T follicular helper cell (primary cell): Measurements from ENCODE around the gene ADAM12.
"Not testable (repeated sequence)": the region's sequence is repeated elsewhere in the genome, so short reads cannot be mapped to it uniquely, and the experiment has no call there.

Experiments used
- DNase-seq: peaks from one replicate; pipeline ENCODE4 v3.0.0-alpha.2; 2020; ENCODE audit warnings: low read depth

Gene ADAM12

DNA sequence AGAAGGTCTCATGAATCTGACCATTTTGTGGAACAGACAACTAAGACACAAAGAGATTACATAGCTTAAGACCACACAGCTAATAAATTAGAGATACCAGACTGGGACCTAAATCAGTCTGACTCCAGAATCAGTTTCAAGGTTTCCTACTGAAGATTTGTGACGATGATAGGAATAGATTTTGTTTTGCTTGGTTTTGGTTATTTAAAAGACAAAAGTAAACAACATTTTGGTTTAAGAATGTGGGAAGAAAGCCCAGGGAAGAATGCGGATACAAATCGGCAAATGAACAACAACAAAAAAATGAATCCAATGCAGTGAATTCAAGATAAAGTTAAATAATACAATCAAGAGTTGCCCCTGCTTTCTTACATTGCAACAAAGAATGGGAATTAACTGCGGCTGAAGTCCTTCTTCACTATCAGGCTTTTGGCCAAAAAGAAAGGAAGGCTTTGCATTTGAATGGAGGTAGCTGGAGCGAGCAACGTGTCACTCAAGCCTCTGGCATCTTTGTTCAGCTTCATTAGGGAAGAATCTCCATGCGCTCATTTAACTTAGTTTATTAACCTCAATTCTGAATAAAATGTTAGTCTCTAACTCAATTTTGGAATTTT is 210.8 kb downstream of the ADAM12 start:
- DNase-seq = no peak

DNA sequence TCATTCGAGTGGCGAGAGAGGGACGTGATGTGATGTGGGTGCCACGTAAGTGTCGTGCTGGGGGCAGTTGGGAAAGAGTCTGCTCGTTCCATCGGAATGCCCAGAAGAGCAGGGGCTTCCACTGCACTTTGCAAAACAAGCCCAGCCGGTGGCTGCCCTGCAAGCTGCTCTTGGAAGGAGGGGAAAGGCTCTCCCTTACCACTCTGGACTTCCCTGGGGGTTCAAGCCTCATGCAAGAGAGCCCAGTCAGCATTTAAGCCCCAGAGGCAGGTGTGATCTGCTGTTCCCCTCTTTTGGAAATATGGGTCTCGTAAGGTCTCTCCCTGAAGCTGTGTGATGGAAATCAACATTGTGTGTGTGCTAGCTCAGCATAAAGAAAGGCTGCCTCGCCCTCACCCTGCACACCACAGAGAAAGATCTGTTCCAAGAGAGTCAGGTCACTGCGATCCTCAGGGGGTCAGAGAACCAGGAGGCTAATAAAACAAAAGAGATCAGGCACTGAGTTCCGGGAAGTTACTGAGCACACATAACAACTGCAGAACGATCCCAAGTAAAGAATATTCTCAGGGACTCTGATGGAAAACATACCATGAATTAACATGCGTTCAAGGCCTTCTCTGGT is 212.5 kb downstream of the ADAM12 start:
- no peak for DNase-seq

- not testable (repeated sequence) for DNase-seq
Observed at GRCh38 chr10:126172755-126173154, 215.5 kb downstream of the ADAM12 start.

DNA sequence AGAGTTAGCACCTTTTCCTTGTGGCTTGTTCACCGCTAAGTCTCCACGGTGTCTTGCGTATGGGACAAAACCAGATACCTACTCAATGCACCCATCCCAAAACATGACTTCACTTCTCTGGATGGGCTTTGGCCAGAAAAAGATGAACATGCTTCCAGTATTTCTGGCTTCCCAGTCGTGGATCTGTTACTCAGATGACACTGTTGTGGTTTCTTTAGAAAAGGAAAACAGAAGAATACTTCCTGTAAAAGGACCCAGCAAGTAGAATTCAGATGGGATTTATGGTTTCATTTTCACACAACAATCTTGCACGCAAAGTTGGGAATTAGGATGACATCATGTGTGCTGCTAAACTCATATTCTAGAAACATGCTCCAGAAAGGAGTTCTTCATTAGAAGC is 216.7 kb downstream of the ADAM12 start:
- no peak for DNase-seq

DNA sequence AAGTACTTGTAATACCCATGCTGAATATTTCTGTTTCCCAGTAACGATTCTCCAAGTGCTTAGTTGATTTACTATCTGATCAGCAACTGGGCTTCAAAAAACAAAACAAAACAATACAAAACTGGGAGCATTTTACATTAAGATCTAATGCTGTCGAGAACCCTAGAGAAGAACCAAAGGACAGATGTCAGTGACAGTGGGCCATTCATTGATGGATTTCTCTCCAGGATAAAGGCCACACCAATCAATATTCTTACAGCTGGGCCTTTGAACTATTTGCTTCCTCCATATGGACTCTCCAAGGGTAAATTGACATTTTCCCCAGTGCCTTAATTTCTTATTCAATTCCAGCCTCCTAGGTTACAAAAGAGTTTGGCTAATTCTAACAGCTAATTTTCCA is 217.5 kb downstream of the ADAM12 start:
- DNase-seq = no peak

GRCh38 chr10:126170371-126170770 is 217.9 kb downstream of the ADAM12 start:
- no peak for DNase-seq

DNA sequence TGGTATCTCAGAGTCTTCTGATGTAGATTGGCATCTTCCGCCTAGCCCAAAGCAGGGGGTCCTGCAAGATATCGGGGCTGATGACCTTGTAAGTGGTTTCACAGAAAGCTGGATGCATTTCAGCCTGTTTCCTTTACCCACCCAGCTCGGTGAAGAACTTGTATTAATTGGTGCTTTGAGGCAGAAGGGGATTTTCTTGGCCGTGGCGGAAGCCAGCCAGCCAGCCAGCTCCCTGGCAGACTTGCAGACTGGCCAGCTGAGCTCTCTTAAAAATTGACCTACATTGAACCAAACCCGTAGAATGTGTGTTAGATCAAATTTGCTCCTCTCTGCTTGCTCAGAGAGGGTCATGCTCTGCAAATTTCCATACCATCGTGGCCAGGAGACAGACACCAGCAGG is 218.4 kb downstream of the ADAM12 start:
- DNase-seq = no peak

- DNase-seq = no peak
Observed at GRCh38 chr10:126166797-126167196, 221.5 kb downstream of the ADAM12 start.

DNA sequence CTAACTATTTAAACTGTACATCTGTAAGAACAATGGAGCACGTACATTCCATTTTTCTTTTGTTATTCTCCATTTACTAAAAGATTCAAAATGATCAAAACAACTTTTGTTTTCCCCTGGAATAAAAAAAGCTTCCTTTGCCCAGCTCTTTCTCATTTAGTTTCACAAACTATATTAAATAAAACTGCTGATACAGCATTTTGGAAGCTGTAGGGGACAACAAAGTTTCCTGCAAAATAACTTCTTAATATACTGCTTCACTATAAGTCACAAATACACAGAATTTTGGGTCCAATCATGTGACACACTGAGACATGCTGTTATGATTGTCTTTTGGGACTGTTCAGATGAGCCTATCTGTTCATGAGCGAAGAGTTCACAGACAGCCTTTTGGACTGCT is 222.4 kb downstream of the ADAM12 start:
- DNase-seq = no peak

DNA sequence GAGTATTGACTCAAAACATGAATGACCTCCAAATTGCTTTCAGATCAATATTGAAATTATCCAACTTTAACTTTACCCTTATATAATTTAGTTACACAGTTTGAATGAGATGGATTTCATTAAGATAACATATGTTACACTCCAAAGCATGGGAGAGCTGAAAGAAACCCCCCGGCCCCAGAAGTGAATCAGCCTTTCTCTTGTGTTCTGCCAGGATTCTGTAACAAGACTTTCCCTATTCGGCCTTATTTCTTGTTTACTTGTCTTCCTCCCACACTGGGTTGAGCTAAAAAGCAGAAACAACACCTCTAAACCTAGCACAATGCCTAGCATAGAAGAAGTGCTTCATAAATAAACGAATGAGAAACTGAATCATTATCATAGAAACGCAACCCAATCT is 224.8 kb downstream of the ADAM12 start:
- no peak for DNase-seq

- DNase-seq = no peak
Observed at GRCh38 chr10:126161691-126162090, 226.6 kb downstream of the ADAM12 start.

GRCh38 chr10:126160971-126161630 is 227.2 kb downstream of the ADAM12 start:
- DNase-seq = no peak

- no peak for DNase-seq
Observed at GRCh38 chr10:126160571-126160970, 227.7 kb downstream of the ADAM12 start.

DNA sequence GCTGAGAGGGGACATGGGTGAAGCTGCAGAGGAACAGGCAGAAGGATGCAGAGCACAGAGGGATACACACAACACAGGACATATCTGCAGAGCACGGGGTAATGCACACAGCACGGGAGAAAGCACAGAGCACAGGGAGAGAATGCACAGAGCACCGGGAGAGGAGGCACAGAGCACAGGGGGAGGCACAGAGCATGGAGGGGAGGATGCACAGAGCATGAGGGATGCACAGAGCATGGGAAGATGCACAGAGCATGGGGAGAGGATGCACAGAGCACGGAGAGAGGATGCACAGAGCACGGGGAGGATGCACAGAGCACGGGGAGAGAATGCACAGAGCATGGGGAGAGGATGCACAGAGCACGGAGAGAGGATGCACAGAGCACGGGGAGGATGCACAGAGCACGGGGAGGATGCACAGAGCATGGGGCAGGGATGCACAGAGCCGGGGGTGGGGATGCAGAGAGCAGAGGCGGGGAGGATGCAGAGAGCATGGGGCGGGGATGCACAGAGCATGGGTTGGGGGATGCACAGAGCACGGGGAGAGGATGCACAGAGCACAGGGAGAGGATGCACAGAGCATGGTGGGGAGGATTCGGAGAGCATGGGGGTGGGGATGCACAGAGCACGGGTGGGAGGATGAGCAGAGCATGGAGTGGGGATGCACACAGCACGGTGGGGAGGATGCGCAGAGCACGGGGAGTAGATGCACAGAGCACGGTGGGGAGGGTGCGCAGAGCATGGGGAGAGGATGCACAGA is 230.0 kb downstream of the ADAM12 start:
- DNase-seq = no peak

- no peak for DNase-seq
Observed at GRCh38 chr10:126157189-126157588, 231.1 kb downstream of the ADAM12 start.

- no peak for DNase-seq
Observed at GRCh38 chr10:126156503-126156902, 231.8 kb downstream of the ADAM12 start.

DNA sequence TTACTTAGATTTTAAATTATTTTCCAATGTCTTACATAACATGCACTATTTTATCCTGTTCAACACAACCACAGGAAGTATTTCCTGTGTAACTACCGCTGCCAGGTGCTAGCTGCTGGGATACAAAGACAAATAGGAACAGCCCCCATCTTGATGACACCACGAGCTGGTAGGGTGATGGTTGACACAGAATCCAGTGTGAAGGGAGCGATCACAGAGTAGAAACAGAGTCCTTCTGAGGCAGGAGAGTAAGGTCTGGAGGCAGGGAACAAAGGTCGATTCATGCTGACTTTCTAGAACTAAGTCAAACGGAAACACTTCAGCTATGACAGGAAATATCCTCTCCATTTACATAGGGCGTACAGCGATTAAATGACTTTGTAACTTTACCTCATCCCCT is 232.3 kb downstream of the ADAM12 start:
- DNase-seq = no peak

DNA sequence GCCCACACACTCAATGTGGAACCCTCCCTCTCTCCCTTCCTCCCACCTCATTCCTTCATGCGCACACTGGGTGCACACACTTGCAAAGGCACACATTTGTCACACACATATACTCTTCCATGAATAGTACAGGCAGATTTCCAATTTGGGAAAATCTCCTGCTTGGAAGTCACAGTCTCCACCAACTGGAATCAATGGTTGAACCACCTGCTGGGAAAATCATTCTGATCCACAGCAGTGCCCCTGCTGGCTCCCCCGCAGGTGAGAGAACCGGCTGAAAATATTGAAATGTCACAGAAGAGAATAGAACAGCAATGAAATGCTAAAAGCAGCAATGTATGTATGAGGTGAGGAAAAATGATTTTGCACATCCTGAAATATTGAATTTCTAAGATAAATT is 232.7 kb downstream of the ADAM12 start:
- no peak for DNase-seq

DNA sequence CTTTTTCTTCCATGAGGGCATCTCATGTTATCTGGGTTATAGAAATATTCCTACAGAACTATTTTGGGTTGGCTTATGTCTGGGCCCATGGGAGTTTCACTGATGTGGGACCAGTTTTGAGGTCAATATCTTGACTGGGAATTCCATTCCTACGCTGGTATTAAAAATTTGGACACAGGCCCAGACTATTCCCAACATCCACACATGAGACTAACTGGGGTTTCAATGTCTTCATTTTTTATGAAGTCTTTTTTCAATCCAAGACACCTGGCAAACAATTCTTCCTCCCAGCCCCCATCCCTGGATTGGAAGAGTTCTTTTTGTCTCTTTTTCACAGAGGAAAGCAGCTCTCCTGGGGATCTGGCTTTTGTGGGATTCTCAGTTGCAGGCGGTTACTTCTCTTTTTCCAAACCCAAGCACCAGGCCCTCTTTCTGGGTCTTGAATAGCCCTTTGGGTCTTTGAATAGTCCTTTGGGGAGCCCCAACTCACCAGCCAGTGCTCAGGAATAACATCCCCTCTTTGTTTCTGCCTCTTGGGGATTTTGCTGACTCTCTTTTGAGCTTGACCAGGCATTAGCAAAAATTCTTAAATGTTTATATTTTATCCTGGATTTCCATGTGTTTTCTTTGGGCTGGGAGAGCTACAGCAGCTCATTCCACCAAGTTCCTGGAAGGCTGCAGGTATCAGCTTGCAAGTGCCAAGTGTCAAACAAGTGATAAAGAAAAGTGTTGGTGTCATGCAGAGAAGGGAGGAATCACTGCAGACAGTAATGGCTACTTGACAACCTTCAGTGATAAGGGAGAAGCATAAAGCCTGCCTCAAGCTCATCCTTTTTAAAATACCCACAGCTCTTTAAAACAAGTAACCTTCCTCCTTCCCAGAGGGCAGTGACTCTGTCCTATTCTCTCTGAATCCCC is 234.3 kb downstream of the ADAM12 start:
- no peak for DNase-seq

DNA sequence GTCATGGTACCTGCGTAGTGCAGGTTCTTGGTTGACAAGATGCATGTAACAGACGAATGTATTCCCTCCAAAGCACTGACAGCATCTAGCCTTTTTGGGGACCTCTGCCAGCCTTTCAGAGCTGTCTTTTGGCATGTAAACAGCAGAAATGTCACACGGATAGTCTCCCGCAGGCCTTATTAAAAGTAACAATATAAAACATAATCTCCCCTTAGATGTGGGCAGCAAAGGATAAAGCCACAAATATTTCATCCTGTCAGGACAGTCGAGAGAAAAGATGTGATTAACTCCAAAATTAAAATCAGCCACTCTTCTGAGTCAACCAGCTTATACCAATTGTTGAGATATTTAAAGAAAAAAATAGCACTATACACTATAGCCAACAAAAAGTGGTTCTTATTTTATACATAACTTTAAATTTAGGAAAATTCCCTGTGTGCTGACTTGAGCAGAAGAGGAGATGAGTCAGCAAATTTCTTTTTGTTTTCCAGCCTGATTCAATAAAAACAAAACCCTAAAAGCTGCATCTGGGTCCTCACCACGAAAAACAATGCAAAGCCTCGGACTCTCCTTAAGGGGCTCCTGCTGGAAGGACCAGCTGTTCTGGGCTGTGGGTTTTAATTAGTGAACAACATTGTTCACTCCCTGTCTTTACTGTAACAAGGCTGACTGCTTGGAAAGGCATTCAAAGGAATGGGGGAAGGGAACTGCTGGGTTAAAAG is 240.2 kb downstream of the ADAM12 start:
- DNase-seq = no peak

- no peak for DNase-seq
Observed at GRCh38 chr10:126146771-126147170, 241.5 kb downstream of the ADAM12 start.
